NCI-H187 treated with DMSO at 0.1 percent for 48 hours (cell line): ENCODE measurements around the gene CCR7.
"Not testable (repeated sequence)": the region's sequence is repeated elsewhere in the genome, so short reads cannot be mapped to it uniquely, and the experiment has no call there.

Experiments used
- DNase-seq: peaks from one replicate; lab custom pipeline; 2025; lab: John Stamatoyannopoulos, UW

Gene CCR7

DNA sequence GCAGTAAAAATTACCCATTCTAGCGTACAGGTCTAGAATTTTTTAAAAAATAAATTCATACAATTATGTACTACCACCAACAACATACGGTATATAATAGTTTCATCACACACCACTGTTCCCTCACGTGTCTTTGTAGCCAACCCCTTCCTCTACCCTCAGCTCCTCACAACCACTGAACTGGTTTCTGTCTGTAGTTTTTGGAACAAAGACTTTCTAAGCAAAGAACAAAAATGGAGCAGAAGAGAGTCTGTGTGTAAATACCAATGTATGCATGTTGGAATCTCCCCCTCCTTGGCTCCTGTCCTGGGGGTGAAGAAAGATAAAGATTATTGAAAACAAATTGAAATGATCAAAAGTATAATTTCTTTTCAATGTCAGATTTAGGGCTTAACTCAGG, 31.9 kb upstream of the CCR7 start:
- no peak for DNase-seq

DNA sequence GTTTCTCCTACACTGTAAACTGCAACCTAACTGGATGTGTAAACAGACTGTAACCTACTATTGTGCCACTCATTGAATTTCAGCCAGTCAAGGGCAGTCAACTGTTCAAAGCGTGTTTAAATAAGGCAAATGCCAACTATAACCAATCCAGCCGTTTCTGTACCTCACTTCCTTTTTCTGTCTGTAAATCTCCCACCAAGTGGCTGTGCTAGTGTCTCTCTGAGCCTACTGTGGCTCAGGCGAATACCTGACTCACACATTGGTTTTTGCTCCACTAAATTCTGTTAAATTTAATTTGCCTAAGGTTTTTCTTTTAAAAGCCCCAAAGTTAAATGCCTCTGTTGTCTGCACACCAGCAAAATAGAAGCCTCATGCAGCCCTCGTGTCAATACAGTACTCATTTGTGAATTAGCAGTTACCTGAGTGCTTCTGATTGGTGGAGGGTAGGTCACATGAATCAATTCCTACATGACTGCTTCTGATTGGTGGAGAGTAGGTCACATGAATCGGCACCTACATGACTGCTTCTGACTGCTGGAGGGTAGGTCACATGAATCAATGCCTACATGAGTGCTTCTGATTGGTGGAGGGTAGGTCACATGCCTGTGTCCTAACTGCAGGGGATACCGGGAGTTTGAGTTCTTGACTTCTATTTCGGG, 31.1 kb upstream of the CCR7 start:
- no peak for DNase-seq

DNA sequence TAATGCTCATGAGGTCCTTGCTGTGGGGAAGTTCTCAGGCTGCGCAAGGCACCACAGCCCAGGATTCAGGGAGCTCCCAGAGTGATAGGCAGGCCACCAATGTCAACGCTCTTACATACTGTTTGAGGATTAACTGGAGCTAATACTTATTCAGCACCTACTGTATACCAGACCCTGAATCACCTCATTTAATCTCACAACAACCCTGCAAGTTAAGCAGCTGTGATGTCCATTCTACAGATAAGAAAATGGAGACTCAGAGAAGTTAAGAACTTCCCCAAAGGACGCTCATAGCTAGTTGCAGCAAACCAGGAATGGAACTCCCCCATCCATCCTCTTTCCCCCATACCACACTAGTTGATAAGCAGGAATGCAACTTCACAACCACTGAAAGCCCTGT, 25.5 kb upstream of the CCR7 start:
- no peak for DNase-seq

DNA sequence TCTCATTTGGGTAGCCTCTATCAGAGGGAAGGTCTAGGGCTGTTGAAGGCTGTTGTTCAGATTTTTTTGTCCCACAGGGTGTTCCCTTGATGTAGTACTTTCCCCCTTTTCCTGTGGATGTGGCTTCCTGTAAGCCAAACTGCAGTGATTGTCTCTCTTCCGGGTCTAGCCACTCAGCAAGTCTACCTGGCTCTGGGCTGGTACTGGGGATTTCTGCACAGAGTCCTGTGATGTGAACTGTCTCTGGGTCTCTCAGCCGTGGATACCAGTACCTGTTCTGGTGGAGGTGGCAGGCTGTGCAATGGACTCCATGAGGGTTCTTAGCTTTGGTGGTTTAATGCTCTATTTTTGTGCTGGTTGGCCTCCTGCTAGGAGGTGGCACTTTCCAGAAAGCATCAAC, 23.3 kb upstream of the CCR7 start:
- no peak for DNase-seq

DNA sequence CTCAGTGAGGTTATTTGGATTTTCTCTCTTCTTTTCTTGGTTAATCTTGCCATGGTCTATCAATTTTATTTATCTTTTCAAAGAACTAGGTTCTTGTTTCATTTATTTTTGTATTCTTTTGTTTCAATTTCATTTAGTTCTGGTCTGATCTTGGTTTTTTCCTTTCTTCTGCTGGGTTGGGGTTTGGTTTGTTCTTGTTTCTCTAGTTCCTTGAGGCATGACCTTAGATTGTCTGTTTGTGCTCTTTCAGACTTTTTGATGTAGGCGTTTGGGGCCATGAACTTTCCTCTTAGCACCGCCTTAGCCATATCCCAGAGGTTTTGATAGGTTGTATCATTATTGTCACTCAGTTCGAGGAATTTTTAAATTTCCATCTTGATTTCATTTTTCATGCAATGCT, 21.0 kb upstream of the CCR7 start:
- DNase-seq, result not testable (repeated sequence)

DNA sequence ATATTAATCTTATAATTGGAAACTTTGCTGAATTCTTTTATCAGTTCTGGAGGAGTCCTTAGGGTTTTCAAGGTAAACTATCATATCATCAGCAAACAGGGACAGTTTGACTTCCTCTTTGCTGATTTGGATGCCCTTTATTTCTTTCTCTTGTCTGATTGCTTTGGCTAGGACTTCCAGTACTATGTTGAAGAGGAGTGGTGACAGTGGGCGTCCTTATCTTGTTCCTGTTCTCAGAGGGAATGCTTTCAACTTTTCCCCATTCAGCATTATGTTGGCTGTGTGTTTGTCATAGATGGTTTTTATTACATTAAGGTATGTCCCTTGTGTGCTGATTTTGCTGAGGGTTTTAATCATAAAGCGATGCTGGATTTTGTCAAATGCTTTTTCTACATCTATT, 19.7 kb upstream of the CCR7 start:
- not testable (repeated sequence) for DNase-seq

DNA sequence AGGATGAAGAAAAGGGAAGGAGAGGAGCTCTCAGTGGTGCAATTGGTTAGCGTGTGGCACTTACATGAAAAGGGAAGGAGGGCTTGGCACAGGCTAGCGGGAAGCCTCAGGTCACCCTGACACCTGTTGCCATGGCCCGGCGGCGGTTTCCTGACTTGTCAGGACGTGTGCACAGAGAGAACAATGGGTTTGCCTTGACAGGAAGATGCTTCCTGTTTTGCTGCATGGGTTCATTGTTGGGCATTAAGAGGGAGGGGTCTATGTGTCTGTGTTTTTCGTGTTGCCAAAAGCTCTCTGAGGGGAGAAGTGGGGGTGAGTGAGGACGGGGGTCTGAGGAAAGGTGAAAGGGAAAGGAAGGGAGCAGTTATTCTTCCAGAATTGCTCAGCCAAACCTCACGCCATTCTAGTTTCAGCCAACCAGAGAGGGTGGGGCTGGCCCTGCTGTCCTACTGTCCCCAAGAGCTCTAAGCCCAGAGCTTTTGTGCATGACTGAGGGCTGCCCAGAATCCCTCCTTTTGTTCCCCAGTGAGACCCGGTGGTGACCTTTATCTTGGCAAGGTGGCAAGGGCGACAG, 17.1 kb upstream of the CCR7 start:
- peak; percentile 19 for DNase-seq

DNA sequence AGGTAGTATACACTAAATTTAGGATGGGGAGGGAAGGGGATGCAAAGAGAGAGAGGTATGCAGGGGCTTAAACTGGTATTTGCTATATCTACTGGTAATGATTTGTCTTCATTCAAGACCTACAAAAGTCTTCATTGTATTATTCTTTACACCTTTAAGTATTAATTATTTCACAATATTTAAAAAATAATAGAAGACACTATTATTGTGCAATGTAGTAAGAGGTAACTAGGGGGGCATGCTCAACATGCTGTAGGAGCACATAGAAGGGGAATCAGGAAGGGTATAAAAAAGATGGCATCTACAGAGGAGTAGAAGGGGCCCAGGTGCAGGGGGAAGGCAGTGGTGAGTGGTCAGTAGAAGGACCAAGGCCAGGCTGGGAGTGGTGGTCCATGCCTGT, 14.9 kb upstream of the CCR7 start:
- DNase-seq, result no peak

DNA sequence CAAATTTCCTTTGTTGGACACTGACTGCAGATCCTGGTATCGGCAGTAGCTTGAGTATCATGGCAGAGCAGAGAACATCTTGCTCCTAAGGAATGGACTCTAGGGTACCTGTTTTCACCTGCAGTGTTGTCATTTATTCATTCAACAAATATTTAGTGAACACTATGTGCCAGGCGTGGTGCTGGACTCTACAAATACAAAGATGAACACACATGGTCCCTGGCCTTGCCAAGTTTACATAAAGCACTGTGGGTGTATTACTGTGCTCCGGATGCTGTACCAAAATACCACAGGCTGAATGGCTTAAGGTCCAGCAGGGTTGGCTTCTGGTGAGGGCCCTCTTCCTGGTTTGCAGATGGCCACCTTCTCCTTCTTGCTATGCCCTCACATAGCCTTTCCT, 14.2 kb upstream of the CCR7 start:
- no peak for DNase-seq

DNA sequence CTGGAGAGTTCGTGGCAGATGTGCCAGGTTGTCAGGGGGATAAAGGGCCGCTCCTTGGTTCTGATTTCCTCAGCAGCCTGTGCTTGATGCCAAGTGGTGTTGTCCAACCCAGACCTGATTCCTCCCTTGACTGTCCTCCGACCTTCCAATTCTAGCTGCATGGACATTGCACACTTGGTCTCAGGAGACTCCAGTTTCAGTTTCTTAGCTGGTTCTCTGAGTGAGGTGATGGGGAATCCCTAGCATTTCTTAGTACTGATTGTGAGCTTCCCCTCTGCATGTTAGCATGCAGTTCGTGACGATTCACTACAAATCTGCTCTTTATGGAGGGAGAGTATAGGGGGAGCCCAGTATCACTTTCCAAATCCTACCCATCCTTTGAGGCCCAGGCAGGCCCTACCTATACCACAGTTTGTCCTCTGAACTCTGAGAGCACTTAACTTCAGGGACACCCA, 12.4 kb upstream of the CCR7 start:
- DNase-seq, result no peak

DNA sequence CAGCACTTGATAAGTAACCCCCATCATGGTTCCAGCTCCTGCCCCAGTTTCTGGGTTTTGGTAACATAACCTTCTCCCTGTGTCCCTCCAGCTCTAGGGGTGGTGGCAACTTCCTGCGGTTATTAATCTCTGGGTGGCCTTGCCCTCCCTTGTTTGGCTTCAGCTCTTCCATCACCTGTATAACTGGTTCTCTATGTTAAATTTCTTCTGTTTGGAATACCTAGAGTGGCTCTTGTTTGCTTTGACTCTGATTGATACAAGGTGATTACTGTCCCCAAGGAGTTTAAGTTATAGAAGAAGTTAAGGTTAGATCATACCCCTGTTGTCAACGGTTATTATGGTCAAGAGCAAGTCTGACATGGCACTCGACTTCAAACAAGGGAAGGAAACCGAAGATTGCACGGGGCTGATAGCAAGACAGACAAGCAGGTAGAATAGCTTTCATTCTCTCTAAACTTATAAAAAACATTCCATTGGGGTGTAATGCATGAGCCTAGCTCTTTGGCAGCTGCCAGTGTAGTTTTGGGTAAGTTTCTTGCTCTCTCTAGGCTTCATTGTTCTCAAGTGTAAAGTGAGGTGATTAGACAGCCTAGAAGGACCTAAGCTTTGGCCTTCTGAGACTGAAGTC, 11.0 kb upstream of the CCR7 start:
- DNase-seq, result no peak

DNA sequence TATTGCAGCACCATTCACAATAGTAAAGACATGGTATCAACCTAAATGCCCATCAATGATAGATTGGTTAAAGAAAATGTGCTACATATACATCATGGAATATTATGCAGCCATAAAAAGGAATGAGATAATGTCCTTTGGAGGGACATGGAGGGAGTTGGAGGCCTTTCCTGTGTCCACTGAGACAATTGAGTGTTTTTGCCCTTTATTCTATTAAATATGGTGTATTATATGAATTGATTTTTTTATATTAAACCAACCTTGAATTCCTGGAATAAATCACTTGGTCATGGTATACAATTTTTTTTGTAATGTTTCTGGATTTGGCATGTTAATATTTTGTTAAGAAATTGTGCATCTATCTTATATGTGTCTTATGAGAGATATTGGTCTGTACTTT, 9.0 kb upstream of the CCR7 start:
- no peak for DNase-seq

DNA sequence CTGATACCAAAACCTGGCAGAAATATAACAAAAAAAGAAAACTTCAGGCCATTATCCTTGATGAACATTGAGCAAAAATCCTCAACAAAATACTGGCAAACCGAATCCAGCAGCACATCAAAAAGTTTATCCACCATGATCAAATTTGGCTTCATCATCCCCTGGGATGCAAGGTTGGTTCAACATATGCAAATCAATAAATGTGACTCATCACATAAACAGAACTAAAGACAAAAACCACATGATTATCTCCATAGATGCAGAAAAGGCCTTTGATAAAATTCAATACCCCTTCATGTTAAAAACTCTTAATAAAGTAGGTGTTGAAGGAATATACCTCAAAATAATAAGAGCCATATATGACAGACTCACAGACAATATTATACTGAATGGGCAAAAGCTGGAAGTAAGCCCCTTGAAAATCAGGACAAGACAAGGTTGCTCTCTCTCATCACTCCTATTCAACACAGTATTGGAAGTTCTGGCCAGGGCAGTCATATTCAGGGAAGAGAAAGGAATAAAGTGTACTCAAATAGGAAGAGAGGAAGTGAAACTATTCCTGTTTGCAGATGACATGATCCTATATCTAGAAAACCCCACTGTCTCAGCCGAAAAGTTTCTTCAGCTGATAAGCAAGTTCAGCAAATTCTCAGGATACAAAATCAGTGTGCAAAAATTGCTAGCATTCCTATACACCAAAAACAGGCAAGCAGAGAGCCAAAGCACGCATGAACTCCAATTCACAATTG, 7.1 kb upstream of the CCR7 start:
- DNase-seq, result not testable (repeated sequence)

DNA sequence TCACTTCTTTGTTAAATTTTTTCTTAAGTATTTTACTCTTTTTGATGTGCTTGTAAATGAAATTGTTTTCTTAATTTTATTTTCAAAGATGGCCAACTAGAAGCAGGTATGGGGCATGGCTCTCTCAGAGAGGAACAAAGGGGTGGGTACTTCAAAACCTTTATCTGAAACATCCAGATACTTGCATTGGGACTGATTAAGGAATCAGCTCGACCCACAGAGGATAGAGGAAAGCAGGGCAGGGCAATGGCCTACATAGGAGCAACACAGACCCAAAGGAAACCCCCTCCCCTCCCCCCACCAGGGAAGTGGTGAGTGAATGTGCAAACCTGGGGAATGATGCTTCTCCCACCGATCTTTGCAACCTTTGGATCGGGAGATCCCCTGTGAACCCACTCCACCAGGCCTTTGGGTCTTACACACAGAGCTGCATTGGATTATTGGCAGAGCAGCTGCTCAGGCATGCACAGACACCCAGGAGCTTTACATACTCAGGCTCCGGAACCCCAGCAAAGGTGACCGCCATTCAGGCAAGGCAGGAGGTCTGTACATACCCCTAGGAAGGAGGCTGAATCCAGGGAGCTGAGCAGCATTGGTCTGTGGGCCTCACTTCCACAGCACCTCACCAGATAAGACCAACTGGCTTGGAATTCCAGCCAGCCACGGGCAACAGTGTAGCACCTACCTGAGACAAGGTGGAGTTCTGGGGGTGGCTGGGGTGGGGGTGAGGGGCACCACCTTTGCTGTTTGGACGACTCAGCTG, 3.0 kb upstream of the CCR7 start:
- DNase-seq, result no peak

DNA sequence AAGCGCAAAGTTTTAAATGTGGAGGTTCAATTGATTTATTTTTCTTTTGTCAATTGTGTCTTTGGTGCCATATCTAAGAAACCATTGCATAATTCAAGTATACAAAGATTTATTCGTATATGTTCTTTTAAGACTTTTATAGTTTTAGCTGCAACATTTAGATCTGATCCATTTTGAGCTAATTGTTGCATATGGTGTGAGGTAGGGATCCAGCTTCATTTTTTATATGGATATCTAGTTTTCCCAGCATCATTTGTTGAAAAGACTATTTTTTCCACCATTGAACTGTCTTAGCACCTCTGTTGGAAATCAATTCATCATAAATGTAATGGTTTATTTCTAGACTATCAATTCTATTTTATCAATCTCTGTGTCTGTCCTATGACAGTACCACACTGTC, 2.1 kb upstream of the CCR7 start:
- no peak for DNase-seq

DNA sequence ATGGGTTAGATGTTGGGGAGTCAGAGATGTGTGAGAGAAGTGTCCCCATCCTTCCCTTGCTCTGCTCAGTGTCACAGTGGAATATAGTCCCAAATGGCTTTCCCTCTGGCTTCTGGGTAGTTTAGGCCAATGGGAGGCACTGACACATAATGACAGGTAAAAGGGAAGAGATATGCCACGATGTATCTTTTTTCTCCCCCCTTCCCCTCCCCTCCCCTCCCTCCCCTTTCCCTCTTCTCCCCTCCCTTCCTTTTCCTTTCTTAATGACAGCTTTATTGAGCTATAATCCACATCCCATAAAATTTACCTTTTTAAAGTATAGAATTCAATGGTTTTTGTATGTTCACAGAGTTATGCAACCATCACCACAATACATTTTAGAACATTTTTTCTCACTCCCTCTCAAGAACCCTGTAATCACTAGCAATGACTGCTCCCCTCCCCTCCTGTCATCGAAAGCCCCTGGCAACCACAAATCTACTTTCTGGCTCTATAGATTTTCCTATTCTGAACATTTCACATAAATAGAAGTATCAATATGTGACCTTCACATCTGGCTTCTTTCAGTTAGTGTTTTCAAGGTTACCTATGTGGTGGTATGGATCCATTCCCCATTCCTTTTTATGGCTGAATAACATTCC, 617 bp upstream of the CCR7 start:
- no peak for DNase-seq

DNA sequence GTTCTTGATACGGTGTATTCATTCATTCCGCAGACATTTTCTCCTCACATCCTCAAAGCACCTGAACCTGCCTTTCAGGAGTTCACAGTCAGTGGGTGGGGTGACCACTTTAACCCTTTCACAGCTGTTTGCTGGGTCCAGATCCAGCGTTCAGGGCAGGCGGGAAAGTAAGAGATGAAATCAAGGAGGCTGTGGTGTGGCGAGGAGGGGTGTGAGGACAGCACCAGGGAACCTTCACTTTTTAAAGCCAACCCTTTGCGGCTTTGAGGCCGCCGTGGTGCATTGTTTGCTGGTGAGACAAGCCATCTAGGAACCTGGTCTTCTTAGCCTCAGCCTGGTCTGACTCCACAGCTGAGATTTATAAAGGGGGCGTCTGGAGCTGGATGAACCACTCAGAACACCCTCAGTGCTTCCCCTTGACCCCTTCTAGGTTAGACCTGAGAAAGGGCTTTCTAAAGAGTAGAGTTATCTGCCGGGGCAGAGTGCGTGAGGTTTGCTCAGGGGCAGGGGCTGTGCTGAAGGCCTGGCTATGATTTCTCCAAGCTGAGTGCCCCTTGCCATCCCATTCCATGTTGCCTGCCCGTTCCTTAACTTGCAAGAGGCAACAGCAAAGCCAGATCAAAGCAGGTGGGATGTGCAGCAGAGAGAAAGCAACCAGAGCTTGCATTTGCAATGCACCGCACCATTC, 933 bp downstream of the CCR7 start:
- DNase-seq, result no peak

DNA sequence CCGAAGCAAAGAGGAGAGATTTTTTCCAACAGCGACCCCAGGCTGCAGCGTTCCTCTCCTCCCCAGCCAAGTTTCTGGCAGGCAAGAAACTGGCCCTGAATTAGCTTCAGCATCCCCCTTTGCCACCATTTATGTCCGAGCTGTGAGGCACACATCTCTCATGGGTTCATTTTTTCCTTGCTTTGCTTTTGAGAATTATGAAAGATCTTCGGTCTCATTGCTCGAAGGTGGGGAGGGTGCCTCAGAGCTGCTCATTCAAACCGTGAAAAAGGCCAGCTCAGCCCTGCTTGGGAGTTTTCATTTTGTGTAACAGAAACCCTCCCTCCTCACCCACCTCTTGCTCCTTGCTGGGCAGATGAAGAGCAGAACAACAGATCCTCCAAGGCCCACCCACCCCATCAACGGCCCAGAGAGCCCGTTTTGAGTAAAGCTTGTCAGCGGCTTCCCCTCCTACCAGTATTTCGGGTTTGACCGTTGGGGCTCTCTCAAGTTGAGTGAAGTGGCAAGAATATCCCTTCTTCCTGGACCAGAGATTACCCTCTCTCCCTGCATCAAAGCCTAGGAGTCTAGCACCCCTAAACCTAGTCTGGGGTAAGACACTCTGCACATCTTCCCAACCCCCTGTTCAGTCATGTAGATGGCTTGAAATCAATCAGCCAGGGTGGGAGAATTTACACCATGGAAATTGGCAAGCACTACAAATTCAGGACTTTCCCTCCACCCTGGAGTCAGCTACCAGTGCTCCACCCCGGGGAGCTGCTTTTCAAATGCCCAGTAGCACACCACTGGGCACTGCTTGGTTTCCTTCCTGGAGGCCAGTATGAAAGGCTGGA, 1.8 kb downstream of the CCR7 start:
- DNase-seq, result no peak

DNA sequence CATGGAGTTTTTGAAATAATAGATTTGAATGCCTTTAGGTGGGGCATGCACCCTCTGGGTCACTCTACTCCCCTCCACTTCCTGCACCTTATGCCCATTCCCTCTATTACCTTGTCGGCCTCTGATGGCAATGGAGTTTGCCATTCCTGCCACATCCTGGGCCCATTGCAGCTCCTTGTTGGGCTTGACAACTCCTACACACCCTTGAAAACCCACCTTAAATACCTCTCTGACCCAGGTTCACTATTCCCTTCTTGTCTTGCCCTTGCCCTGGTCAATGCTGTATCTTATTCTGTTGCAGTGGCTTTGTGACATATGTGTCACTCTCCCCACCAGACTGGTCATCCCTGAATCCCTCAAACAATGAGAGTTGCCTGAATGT, 2.4 kb downstream of the CCR7 start:
- no peak for DNase-seq

DNA sequence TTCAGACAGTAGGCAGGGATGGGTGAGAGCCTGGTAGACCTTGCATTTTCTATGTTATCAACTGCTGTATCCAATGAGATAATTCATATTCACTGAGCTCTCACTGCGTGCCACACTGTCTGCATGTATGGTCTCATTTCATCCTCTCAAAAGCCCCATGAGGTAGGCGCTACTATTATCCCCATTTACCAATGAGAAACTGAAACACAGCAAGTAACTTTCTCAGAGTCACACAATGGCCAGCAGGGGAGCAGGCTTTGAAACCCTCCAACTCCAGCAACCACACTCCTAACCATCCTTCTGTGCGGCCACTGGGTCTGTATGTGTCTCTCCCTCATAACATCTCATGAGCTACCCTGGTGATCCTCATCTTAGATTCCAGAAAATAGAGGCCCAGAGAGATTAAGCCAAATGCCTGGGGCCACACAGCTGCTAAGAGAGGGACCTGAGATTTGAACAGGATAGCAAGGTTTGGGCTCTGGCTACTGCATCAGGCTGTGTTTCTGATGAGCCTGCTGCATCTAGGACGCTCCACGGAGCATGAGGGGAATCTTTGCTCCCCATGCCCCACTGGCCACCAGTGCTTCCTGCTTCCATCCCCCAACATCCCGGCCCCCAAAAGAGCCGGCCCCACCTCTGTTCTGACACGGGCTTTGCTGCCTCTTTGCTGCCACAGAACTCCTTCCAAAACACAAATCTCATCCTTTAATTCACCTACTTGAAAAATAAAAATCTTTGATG, 3.2 kb downstream of the CCR7 start:
- DNase-seq, result no peak
